Measurements from ENCODE around the gene SULT2B1.

The SULT2B1 gene

GRCh38 chr19:48637449-48637947, 85.5 kb downstream of the SULT2B1 start:
- peak; percentile 99 for DNase-seq

- peak; percentile 89 for DNase-seq
Measured at GRCh38 chr19:48637948-48638830, 86.2 kb downstream of the SULT2B1 start.

- DNase-seq: no peak
Measured at GRCh38 chr19:48638831-48639381, 86.9 kb downstream of the SULT2B1 start.

GRCh38 chr19:48639483-48640375, 87.8 kb downstream of the SULT2B1 start:
- DNase-seq: no peak

- DNase-seq: no peak
Measured at GRCh38 chr19:48641850-48642249, 89.9 kb downstream of the SULT2B1 start.

- DNase-seq: no peak
Measured at GRCh38 chr19:48642862-48643261, 90.9 kb downstream of the SULT2B1 start.

- DNase-seq: no peak
Measured at GRCh38 chr19:48644355-48644754, 92.4 kb downstream of the SULT2B1 start.

- peak; percentile 49 for DNase-seq
Measured at GRCh38 chr19:48644839-48645619, 93.1 kb downstream of the SULT2B1 start.

- DNase-seq: no peak
Measured at GRCh38 chr19:48645620-48646000, 93.6 kb downstream of the SULT2B1 start.

GRCh38 chr19:48646001-48646721, 94.2 kb downstream of the SULT2B1 start, which contains the start of gene CA11:
TSS of gene CA11 (minus strand) at chr19:48646187. CDS start at chr19:48645632, 555 bp downstream.
- peak; percentile 94 for DNase-seq

GRCh38 chr19:48646722-48647216, 94.8 kb downstream of the SULT2B1 start:
- no peak for DNase-seq

GRCh38 chr19:48648134-48648533, 96.2 kb downstream of the SULT2B1 start:
- DNase-seq: no peak
